ENCODE data around the gene SLC47A2. TPM values are rescaled to one million over a fixed set of nuclear protein-coding genes. Genes with fewer than 3 reads are reported as not detected.
"Not testable (repeated sequence)": the region's sequence is repeated elsewhere in the genome, so short reads cannot be mapped to it uniquely, and the experiment has no call there.

SLC47A2 gene, protein sequence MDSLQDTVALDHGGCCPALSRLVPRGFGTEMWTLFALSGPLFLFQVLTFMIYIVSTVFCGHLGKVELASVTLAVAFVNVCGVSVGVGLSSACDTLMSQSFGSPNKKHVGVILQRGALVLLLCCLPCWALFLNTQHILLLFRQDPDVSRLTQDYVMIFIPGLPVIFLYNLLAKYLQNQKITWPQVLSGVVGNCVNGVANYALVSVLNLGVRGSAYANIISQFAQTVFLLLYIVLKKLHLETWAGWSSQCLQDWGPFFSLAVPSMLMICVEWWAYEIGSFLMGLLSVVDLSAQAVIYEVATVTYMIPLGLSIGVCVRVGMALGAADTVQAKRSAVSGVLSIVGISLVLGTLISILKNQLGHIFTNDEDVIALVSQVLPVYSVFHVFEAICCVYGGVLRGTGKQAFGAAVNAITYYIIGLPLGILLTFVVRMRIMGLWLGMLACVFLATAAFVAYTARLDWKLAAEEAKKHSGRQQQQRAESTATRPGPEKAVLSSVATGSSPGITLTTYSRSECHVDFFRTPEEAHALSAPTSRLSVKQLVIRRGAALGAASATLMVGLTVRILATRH
- total RNA-seq (46.3 TPM), polyA plus RNA-seq (ENCODE audit: insufficient read depth, low read depth, low replicate concordance) (61.5 TPM)
- long read RNA-seq, donor 1, result 0 reads
- long read RNA-seq, donor 2, result 0 reads
- long read RNA-seq, donor 3, partial matches to known transcripts, result 0 of 1 reads
- long read RNA-seq, donor 3, other reads (novel, unspliced or antisense), result 0 of 1 reads
- long read RNA-seq, donor 4, partial matches to known transcripts, result 0 of 1 reads
- long read RNA-seq, donor 4, other reads (novel, unspliced or antisense), result 0 of 1 reads
- long read RNA-seq, donor 5, result 0 reads
- long read RNA-seq, donor 6, result 0 reads
- long read RNA-seq, donor 7, transcript SLC47A2-202 (18 exons, 2,285 nt), result major isoform, 11 of 173 reads
- long read RNA-seq, donor 7, partial matches to known transcripts, result 11 of 173 reads
- long read RNA-seq, donor 7, other reads (novel, unspliced or antisense), result 146 of 173 reads
- long read RNA-seq, donor 8, result 0 reads
- long read RNA-seq, donor 9, result 0 reads
- long read RNA-seq, donor 10, partial matches to known transcripts, result 0 of 2 reads
- long read RNA-seq, donor 10, other reads (novel, unspliced or antisense), result 0 of 2 reads

DNA sequence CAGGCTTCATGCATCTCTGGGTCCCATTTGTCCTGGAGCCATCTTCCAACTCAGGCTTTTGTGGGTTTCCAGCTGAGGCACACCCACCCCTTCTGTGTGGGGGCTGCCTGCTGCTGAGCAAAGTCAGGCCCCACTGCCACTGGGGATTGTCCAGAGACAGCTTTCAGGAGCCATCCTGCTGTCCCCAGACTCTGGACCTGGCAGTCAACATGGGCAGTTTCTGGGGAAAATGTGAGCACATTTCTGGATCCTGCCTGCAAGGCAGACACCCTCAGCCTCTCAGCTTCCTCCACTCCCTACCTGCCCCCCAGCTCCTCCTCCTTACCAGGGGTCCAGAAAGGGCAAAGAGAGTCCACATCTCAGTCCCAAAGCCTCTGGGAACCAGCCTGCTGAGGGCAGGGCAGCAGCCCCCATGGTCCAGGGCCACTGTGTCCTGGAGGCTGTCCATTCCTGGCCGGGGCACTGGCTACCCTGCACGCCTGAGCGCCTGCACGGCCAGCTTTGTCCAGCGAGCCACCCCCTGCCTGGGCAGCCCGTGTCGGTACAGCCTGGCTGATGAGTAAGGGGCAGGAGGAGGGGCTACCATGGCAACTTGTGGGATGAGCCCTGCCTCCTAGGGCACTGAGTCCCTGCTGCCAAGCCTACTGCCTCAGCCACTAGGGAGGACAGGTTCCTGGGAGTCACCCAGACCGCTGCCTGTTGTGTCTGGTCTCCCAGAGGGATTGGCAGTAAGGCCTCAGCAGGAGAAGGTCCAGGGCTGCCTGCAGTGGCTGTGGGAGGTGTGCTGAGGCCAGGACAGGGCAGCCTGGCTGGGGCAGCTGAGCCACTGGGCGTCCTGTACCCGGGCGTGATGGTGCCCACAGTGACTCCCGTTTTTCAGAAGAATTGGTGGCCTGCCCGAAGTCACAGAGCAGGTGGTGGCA, at the start of gene SLC47A2:
Gene SLC47A2 (minus strand): TSS at position 477 of the 923 bp plus-strand sequence. CDS start 29 bp downstream, at position 448.
- Histone ChIP-seq H3K9ac (ENCODE audit: low read length in 3 of 3) (peak within 1 kb of the TSS in 1 of 3 donors; percentile 58), H3K9me3 (ENCODE audit: control insufficient read depth in 2 of 3, insufficient read depth in 1 of 3, low read length in 3 of 3) (no peaks in the 10 kb centered on the region), H3K27ac (ENCODE audit: low read depth in 2 of 2, low read length in 2 of 2) (peak within 1 kb of the TSS; percentile 80), H3K4me1 (ENCODE audit: control insufficient read depth in 2 of 3, insufficient read depth in 2 of 3, low read depth in 1 of 3, low read length in 3 of 3) (peaks cover 0 to 43% (median 26%) of the 10 kb centered on the region in 3 donors), H3K4me3 (ENCODE audit: low read length in 3 of 3) (peak within 1 kb of the TSS in 2 of 3 donors; percentile 56 to 60), H3K27me3 (ENCODE audit: control insufficient read depth, insufficient read depth, low read length) (no peaks in the 10 kb centered on the region), H3K36me3 (ENCODE audit: control insufficient read depth in 2 of 3, insufficient read depth in 3 of 3, low read length in 3 of 3) (no peaks in the 10 kb centered on the region)
- DNase-seq, result peak; percentile 63 to 84 (median 69)
- FAIRE-seq, result no peak
- intact Hi-C loops (cut with DNase I), result no loop called here
- TF ChIP-seq, protein P1, sequence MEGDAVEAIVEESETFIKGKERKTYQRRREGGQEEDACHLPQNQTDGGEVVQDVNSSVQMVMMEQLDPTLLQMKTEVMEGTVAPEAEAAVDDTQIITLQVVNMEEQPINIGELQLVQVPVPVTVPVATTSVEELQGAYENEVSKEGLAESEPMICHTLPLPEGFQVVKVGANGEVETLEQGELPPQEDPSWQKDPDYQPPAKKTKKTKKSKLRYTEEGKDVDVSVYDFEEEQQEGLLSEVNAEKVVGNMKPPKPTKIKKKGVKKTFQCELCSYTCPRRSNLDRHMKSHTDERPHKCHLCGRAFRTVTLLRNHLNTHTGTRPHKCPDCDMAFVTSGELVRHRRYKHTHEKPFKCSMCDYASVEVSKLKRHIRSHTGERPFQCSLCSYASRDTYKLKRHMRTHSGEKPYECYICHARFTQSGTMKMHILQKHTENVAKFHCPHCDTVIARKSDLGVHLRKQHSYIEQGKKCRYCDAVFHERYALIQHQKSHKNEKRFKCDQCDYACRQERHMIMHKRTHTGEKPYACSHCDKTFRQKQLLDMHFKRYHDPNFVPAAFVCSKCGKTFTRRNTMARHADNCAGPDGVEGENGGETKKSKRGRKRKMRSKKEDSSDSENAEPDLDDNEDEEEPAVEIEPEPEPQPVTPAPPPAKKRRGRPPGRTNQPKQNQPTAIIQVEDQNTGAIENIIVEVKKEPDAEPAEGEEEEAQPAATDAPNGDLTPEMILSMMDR (IDR thresholded peaks at IDR 0.05; ENCODE audit: borderline replicate concordance, extremely low read depth, insufficient read depth), result no peak

DNA sequence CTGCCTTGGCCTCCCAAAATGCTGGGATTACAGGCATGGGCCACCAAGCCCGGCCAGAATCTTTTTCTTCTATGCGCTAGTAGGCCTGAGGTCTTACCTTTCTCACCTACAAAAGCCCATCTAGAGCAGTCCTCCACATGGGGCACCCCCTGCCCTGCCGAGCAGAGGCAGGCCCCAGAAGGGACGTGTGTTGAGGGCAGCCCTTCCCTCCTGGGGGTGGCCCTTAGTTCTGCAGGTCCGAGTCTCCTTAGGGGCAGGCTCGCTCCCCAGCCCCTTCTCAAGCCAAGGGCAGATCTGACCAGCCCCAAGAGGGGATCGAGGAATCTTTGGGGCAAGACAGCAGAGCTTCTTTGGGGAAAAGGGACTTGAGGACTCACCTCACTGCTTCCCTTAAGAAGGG, 49.6 kb upstream of the SLC47A2 start:
- FAIRE-seq (no peak), DNase-seq (no peak)
- Histone ChIP-seq H3K27ac (ENCODE audit: low read depth in 2 of 2, low read length in 2 of 2) (no peak overlapping the region), H3K4me3 (ENCODE audit: low read length in 3 of 3) (no peak overlapping the region), H3K27me3 (ENCODE audit: control insufficient read depth, insufficient read depth, low read length) (no peaks in the 10 kb centered on the region), H3K9ac (ENCODE audit: low read length in 3 of 3) (no peak overlapping the region), H3K9me3 (ENCODE audit: control insufficient read depth in 2 of 3, insufficient read depth in 1 of 3, low read length in 3 of 3) (no peaks in the 10 kb centered on the region), H3K4me1 (ENCODE audit: control insufficient read depth in 2 of 3, insufficient read depth in 2 of 3, low read depth in 1 of 3, low read length in 3 of 3) (peaks cover 0 to 3% (median 0%) of the 10 kb centered on the region in 3 donors), H3K36me3 (ENCODE audit: control insufficient read depth in 2 of 3, insufficient read depth in 3 of 3, low read length in 3 of 3) (no peaks in the 10 kb centered on the region)
- intact Hi-C loops (cut with DNase I), result loop anchor here (5.0 kb wide), 1 partner anchor 249 kb away; no protein-coding TSS in a partner anchor
- TF ChIP-seq, protein P1 (IDR thresholded peaks at IDR 0.05; ENCODE audit: borderline replicate concordance, extremely low read depth, insufficient read depth), result no peak

DNA sequence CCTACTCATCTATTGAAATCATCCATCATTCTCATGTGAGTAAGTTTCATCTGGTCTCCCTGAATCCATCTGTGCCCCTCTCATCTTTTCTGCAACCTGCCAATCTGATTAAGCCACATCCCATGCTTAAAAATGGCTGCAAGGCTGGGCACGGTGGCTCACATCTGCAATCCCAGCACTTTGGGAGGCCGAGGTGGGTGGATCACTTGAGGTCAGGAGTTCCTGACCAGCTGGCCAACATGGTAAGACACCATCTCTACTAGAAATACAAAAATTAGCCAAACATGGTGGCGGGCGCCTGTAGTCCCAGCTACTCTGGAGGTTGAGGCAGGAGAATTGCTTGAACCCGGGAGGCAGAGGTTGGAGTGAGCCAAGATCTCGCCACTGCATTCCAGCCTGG, 47.6 kb upstream of the SLC47A2 start:
- H3K4me1 ChIP-seq (ENCODE audit: control insufficient read depth in 2 of 3, insufficient read depth in 2 of 3, low read depth in 1 of 3, low read length in 3 of 3); H3K4me3 ChIP-seq (ENCODE audit: low read length in 3 of 3); H3K27me3 ChIP-seq (ENCODE audit: control insufficient read depth, insufficient read depth, low read length); H3K27ac ChIP-seq (ENCODE audit: low read depth in 2 of 2, low read length in 2 of 2); DNase-seq; H3K9ac ChIP-seq (ENCODE audit: low read length in 3 of 3); H3K9me3 ChIP-seq (ENCODE audit: control insufficient read depth in 2 of 3, insufficient read depth in 1 of 3, low read length in 3 of 3); H3K36me3 ChIP-seq (ENCODE audit: control insufficient read depth in 2 of 3, insufficient read depth in 3 of 3, low read length in 3 of 3); intact Hi-C loops (cut with DNase I); FAIRE-seq: not testable (repeated sequence)
